Fibroblast of lung (primary cell): ENCODE data around the gene WDR90. TPM values are rescaled to one million over a fixed set of nuclear protein-coding genes. Genes with fewer than 3 reads are reported as not detected.
"Not testable (repeated sequence)": the region's sequence is repeated elsewhere in the genome, so short reads cannot be mapped to it uniquely, and the experiment has no call there.

Experiments
- DNase-seq, 2 donors: peaks; one replicate each; pipeline versions ENCODE4 v3.0.0 to v3.0.0-alpha.2; 2010; ENCODE audit warnings: low read depth in 2 of 2
- H2AFZ ChIP-seq: 2 replicates; pipeline ENCODE4 v1.5.1; 2012; ENCODE audit warnings: low read length, control low read depth, inconsistent platforms
- H3K27ac ChIP-seq: 2 replicates; pipeline ENCODE4 v1.5.1; 2011; ENCODE audit warnings: low read length, control low read depth; ENCODE audit not compliant: insufficient read depth
- H3K27me3 ChIP-seq: 2 replicates; pipeline ENCODE4 v1.5.1; 2011; ENCODE audit warnings: mild to moderate bottlenecking, low read length; ENCODE audit not compliant: control insufficient read depth, insufficient read depth
- H3K36me3 ChIP-seq: 2 replicates; pipeline ENCODE4 v1.5.1; 2011; ENCODE audit warnings: low read length; ENCODE audit not compliant: control insufficient read depth, insufficient read depth
- H3K4me1 ChIP-seq: 2 replicates; pipeline ENCODE4 v1.5.1; 2011; ENCODE audit warnings: low read length; ENCODE audit not compliant: control insufficient read depth, insufficient read depth; ENCODE audit errors: extremely low read depth
- H3K4me2 ChIP-seq: 2 replicates; pipeline ENCODE4 v1.5.1; 2011; ENCODE audit warnings: low read length, control low read depth; ENCODE audit not compliant: insufficient read depth; ENCODE audit errors: extremely low read depth
- H3K4me3 ChIP-seq, 4 experiments: fragments of 200-600 bp in 1 of 4; sonication (generic) in 1 of 4; replicated peaks in 1 of 4; 2 replicates each; pipeline ENCODE4 v1.5.1; 2011 to 2016; ENCODE audit warnings: low read length in 4 of 4, low read depth in 3 of 4, mild to moderate bottlenecking in 3 of 4, control low read depth in 2 of 4, inconsistent platforms in 1 of 4, mixed read lengths in 1 of 4; ENCODE audit not compliant: insufficient read depth in 1 of 4; ENCODE audit errors: control extremely low read depth in 1 of 4
- H3K79me2 ChIP-seq: 2 replicates; pipeline ENCODE4 v1.5.1; 2012; ENCODE audit warnings: mild to moderate bottlenecking, low read length, inconsistent platforms; ENCODE audit not compliant: control insufficient read depth, insufficient read depth
- H3K9ac ChIP-seq: 2 replicates; pipeline ENCODE4 v1.5.1; 2011; ENCODE audit warnings: mild to moderate bottlenecking, low read length, control low read depth; ENCODE audit not compliant: insufficient read depth
- H3K9me3 ChIP-seq: 2 replicates; pipeline ENCODE4 v1.5.1; 2012; ENCODE audit warnings: low read depth, low read length; ENCODE audit not compliant: control insufficient read depth, insufficient read depth
- H4K20me1 ChIP-seq: 2 replicates; pipeline ENCODE4 v1.5.1; 2011; ENCODE audit warnings: low read length; ENCODE audit not compliant: control insufficient read depth, insufficient read depth; ENCODE audit errors: extremely low read depth
- EZH2 ChIP-seq: IDR thresholded peaks from 2 replicates; pipeline ENCODE4 v1.5.1; 2012; ENCODE audit warnings: low read length, control low read depth, mild to moderate bottlenecking; ENCODE audit errors: missing control alignments
- polyA plus RNA-seq, 2 donors: library from polyadenylated mRNA; depleted of rRNA in 1 of 2; stranded (reverse) in 1 of 2; unstranded in 1 of 2; fragments of >200 nt; gene quantifications; 2 replicates each; pipeline ENCODE4 v1.2.1, GENCODE V29; 2011 to 2012; ENCODE audit warnings: missing spikeins in 1 of 2
- total RNA-seq: library from RNA; depleted of rRNA; stranded (reverse); fragments of >200 nt; gene quantifications from 2 replicates; pipeline ENCODE4 v1.2.1, GENCODE V29; 2014
- TF ChIP-seq, protein P1 (sequence below), 2 donors: IDR thresholded peaks in 1 of 2; conservative IDR thresholded peaks in 1 of 2; 1 replicate in 1 of 2; 2 replicates in 1 of 2; pipeline ENCODE4 v1.5.1; 2011 to 2012; ENCODE audit warnings: low read length in 2 of 2, control low read depth in 1 of 2, inconsistent platforms in 1 of 2, low read depth in 1 of 2, mild to moderate bottlenecking in 1 of 2

The WDR90 gene
- total and polyA plus RNA-seq, 2 donors (not counting 1 experiment from before 2014, with no cell fraction given): 2.9 to 4.8 TPM

DNA sequence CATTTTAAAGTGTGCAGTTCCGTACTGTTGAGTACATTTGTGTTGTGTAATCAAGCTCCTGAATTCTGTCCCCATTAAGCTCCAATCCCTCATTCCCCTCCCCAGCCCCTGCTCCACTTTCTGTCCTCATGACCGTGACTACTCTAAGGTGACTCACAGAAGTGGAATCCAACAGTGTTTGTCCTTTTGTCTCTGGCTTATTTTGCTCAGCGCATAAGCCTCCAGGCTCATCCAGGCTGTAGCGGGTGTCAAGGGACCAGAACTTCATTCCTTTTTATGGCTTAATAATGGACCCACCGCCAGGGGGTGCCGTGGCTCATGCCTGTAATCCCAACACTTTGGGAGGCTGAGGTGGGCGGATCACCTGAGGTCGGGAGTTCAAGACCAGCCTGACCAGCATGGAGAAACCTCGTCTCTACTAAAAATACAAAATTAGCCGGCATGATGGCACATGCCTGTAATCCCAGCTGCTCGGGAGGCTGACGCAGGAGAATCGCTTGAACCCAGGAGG lies 63.6 kb downstream of the WDR90 start:
- not testable (repeated sequence) for H4K20me1 ChIP-seq, H3K36me3 ChIP-seq, H2AFZ ChIP-seq, H3K9me3 ChIP-seq, H3K4me2 ChIP-seq, H3K4me3 ChIP-seq, H3K79me2 ChIP-seq, H3K9ac ChIP-seq, H3K27me3 ChIP-seq, H3K27ac ChIP-seq
- TF ChIP-seq, protein P1, sequence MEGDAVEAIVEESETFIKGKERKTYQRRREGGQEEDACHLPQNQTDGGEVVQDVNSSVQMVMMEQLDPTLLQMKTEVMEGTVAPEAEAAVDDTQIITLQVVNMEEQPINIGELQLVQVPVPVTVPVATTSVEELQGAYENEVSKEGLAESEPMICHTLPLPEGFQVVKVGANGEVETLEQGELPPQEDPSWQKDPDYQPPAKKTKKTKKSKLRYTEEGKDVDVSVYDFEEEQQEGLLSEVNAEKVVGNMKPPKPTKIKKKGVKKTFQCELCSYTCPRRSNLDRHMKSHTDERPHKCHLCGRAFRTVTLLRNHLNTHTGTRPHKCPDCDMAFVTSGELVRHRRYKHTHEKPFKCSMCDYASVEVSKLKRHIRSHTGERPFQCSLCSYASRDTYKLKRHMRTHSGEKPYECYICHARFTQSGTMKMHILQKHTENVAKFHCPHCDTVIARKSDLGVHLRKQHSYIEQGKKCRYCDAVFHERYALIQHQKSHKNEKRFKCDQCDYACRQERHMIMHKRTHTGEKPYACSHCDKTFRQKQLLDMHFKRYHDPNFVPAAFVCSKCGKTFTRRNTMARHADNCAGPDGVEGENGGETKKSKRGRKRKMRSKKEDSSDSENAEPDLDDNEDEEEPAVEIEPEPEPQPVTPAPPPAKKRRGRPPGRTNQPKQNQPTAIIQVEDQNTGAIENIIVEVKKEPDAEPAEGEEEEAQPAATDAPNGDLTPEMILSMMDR (conservative IDR thresholded peaks at IDR 0.05 in 1 of 2, IDR thresholded peaks at IDR 0.05 in 1 of 2; ENCODE audit: low read depth in 1 of 2, low read length in 2 of 2): peak in 1 of 2 donors; percentile 36
- peak; percentile 89 to 93 for DNase-seq
- H3K4me1 ChIP-seq: peaks cover 13% of the 10 kb centered on the region

- Histone ChIP-seq H2AFZ (no peak overlapping the region), H3K27me3 (no peaks in the 10 kb centered on the region), H3K9ac (no peak overlapping the region), H3K4me2 (no peak overlapping the region), H4K20me1 (no peaks in the 10 kb centered on the region), H3K4me3 (no peak overlapping the region), H3K36me3 (no peaks in the 10 kb centered on the region), H3K79me2 (no peaks in the 10 kb centered on the region), H3K4me1 (peaks cover 14% of the 10 kb centered on the region), H3K9me3 (no peaks in the 10 kb centered on the region), H3K27ac (no peak overlapping the region)
- DNase-seq: no peak
- TF ChIP-seq, protein P1 (conservative IDR thresholded peaks at IDR 0.05 in 1 of 2, IDR thresholded peaks at IDR 0.05 in 1 of 2; ENCODE audit: low read depth in 1 of 2, low read length in 2 of 2): no peak
- no peak for TF ChIP-seq EZH2
Measured at GRCh38 chr16:714079-714478, 64.9 kb downstream of the WDR90 start.

DNA sequence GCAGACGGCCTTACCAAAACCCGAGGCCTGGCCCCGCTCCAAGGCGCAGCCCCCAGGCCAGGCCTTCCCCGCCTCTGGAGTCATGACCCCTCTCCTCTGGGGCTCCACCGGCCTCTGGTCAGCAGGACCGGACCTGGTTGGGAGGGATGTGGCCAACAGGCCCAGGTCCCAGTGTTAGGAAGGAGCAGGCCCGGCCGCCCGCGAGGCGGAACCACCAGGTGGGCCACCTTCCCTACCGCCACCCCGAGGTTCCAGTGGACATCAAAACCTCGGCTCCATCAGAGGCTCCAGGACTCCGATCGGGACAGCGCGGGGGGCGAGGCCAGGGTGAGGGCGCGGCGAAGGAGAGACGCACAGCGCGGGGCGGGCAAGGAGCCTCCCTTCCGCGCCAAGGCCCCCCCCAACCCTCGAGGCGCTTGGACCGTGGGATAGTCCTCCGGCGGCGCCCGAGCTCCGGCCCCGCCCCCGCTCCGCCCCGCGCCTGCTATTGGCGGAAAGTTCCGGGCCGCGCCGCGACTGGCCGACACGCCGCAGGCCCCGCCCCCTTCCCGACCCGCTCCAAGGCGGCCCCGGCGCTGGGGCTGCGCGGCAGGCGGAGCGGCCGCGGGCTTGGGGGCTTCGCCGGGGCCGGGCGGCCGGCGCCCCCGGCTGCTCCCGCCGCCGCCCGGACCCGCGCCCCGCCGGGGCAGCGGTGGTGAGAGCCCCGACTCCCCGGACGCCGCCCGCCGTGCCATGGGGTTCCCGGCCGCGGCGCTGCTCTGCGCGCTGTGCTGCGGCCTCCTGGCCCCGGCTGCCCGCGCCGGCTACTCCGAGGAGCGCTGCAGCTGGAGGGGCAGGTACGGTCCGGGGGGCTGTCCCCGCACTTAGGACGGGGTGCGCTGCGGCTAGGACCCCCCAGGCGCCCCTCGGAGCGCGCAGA lies 65.7 kb downstream of the WDR90 start, which contains the start of gene METRN:
TSS of gene METRN (plus strand) at position 561 of the 919 bp plus-strand sequence. CDS start at position 733, 172 bp downstream.
- DNase-seq: peak; percentile 76 to 81
- no peak for TF ChIP-seq EZH2
- TF ChIP-seq, protein P1 (conservative IDR thresholded peaks at IDR 0.05 in 1 of 2, IDR thresholded peaks at IDR 0.05 in 1 of 2; ENCODE audit: low read depth in 1 of 2, low read length in 2 of 2): no peak
- no peak within 1 kb of the TSS for H2AFZ ChIP-seq

More for the DNA sequence above, 65.7 kb downstream of the WDR90 start, which contains the start of gene METRN:
- no peaks in the 10 kb centered on the region for H3K9me3 ChIP-seq
- H3K79me2 ChIP-seq: no peaks in the 10 kb centered on the region
- H3K36me3 ChIP-seq: no peaks in the 10 kb centered on the region
- peak within 1 kb of the TSS; percentile 20 for H3K27ac ChIP-seq
- H3K4me2 ChIP-seq: peak within 1 kb of the TSS; percentile 80
- H3K4me1 ChIP-seq: peaks cover 16% of the 10 kb centered on the region
- H3K4me3 ChIP-seq: peak within 1 kb of the TSS; percentile 27 to 64 (median 48)
- no peaks in the 10 kb centered on the region for H3K27me3 ChIP-seq
- H3K9ac ChIP-seq: peak within 1 kb of the TSS; percentile 23
- H4K20me1 ChIP-seq: no peaks in the 10 kb centered on the region
